Activated naive CD4-positive, alpha-beta T cell treated with anti-CD3 and anti-CD28 coated beads, Interleukin-2, amount 10 ng/mL, durations not matched to agents 5 hours and 36 hours (primary cell): Measurements from ENCODE around the gene TMEM229A. TPM values are rescaled to one million over a fixed set of nuclear protein-coding genes. Genes with fewer than 3 reads are reported as not detected.

Experiments
- total RNA-seq, 2 experiments: library from RNA; stranded (reverse); gene quantifications; one replicate each; pipeline ENCODE4 v1.2.3, GENCODE V29; 2021

The TMEM229A gene
- total RNA-seq: not detected

DNA sequence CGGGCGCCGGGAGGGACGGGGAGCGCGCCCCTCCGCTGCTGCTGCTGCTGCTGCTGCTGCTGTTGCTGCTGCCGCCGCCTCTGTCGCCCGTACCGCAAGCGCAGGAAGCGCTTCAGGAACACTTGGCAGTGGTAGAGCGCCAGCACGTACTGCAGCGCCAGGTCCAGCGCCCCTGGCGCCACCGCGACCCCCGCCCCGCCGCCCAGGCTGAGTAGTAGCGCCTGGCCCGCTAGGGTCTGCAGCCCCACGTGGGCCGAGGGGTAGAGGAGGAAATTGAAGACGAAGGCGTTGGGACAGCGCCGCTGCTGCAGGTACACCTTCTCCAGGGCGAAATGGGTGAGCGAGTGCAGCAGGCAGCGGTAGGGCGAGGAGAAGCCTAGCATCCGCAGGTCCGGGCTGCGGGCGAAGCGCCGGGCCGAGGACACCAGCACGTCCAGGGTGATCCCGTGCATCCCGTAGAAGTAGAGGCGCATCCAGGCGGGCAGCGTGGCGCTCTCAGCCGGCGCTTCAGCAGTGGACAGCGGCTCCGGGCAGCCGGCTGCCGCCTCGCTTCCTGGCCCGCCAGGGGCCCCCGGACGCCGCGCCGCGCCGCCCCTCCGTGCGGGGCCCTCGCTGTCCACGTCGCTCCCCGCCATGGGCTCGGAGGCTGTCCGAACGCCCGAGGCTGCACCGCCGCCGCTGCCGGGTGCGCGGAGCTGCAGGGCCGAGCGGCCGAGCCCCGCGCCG lies at the start of gene TMEM229A:
TSS of gene TMEM229A (minus strand) at position 699 of the 726 bp plus-strand sequence. CDS start at position 635, 64 bp downstream.

Other genes starting within 250 kb of the TMEM229A start
- gene HYAL4, start 187.9 kb downstream of the TMEM229A start, total RNA-seq: not detected
- gene SPAM1, start 107.8 kb downstream of the TMEM229A start, total RNA-seq: not detected